Stimulated activated CD8-positive, alpha-beta memory T cell treated with anti-CD3 and anti-CD28 coated beads, Interleukin-4, amount 100 ng/mL, for 48 hours (primary cell): ENCODE results near the gene RNF14.

Experiments
- DNase-seq: peaks from one replicate; pipeline ENCODE4 v3.0.0-alpha.2; 2020

Gene RNF14

GRCh38 chr5:141948812-141949211 lies 20.1 kb upstream of the RNF14 start:
- DNase-seq: no peak

DNA sequence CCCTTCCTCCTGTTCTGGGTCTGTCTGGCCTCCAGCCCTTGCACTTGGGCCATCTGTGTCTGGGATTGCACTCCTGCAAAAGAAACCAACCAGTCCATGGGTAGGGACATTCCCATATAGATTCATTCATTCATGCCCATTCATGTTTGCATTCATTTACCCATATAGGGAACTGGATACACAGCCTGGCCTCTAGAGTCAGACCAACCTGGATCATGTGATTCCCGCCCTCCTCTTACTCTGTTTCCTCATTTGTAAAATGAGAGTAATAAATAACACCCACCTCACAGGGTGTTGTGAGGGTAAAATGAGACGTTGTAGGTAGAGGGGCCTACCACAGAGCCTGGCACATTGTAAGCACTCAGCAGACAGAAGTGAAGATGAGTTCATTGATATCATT lies 19.4 kb upstream of the RNF14 start:
- no peak for DNase-seq

DNA sequence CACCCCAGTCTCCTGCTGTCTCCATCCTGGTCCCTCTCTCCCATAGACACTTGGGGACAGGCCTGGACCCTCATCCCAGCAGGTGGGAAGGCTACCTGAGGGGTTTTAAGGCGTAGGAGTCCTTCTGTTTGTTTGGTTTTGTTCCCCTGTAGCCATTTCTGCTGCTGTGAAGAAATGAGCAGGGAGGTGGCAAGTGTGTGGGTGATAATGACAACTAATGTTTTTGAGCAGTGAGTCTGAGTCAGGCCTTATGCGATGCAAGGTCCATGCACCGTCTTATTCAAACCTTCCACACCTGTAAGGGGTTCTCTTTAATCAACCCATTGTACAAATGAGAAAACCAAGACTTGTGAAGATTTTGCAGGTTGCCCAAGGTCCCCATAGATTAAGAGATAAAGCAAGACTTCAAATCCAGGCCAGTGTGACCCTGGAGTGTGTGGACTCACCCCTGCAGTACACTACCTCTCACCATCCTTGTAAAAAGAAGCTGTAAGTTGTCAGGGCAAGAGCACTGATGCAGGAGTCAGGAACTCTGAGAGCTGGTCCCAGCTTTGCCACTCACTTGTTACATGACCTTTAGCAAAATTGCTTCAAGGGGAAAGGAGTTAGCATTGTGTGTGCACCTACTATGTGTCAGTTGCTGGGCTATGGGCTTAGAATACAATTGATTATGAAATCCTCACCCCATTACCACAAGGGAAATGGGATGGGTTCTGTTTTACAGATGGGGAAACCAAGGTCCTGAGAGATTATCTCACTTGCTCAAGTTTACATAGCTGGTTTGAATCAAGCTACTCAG lies 18.5 kb upstream of the RNF14 start:
- no peak for DNase-seq

DNA sequence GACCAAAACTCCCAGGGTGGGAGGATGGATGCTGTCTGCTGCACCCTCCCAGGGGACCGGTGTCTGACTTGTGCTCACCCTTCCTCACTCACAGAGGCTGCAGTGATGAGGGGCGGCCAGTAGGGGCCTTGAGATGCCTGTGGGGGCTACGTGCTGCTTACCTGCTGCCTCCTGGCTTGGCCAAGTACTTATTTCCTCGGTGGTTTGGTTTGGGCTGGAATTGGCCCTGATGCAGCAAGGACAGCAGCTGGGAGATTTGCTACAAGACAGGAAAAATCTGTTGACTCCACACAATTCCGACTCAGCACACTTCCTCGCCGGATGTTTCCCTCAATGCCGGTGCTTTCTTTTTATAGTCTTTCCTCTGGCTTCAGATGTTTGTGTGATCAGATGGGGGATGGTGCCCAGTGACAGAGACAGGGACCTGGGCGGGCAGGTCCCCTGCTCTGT lies 17.5 kb upstream of the RNF14 start:
- DNase-seq: peak; percentile 60

GRCh38 chr5:141952020-141952419 lies 16.9 kb upstream of the RNF14 start:
- no peak for DNase-seq

DNA sequence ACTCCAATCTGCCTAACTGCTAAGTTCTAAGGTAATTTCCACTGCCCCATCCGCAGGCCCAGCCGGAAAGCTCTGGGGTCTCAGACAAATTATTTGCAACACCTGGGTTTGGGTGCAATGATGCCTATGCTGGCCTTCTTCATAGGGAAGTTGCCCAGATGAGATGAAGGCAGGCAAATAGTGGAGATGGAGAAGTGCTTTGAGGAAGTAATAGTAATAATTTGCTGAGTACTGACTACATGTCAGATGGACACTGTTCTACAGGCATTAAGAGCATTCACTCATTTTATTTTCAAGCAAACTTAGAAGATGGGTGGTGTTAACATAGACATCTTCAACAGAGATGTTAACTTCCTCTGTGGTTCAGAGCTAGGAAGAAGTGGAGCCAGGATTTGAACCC lies 14.7 kb upstream of the RNF14 start:
- no peak for DNase-seq

- DNase-seq: no peak
Observed at GRCh38 chr5:141957367-141957996, 11.4 kb upstream of the RNF14 start.

DNA sequence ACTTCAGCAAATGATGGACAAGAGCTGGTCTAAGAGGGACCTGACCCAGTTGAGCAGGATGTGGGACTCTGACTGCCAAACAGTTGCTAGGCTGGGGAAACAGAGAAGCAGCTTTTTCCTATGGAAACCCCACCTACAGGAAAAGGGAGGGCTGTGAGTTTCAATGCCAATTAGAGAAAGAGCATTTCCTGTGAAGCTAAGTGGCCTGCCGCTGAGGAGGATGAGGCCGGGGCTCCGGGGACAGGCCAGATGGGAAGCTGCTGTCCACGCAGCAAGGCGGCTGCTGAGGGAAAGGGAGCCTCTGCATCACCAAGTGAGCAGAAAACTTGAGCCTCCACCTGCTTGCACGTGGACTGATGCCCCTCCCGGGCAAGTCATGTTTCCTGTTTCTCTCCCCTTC lies 10.8 kb upstream of the RNF14 start, which contains the start of gene PCDH12:
PCDH12 (minus strand) TSS at position 90 of the 400 bp plus-strand sequence. CDS start 351 bp downstream, outside the sequence.
- DNase-seq: no peak

DNA sequence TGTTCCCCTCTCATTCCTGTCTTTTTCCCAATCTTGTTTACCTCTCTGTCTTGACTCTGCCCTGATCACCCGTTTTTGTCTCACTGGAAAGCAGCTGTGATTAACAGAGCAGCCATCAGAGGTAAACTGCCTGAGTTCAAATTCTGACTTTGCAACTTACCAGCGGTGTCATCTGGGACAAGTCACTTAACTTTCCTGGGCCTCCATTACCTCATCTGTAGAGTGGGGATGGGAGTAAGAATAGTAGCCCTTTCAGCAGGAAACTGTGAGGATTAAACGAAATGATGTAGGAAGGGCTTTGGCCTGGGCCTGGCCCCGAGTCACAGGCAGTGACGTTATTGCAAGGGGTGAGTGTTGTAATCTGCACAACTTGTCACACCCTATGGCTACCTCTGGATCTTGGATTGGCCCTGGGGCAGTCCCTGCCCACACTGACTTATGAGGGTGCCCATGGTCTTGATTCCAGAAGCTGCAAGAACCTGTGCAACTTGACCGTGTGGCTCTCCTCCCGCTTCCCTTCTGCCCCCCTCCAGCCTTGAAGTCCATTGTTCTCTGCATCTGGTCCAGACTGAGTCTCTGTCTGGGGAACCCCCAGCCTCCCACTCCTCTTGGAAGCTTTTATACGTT lies 10.2 kb upstream of the RNF14 start:
- no peak for DNase-seq

DNA sequence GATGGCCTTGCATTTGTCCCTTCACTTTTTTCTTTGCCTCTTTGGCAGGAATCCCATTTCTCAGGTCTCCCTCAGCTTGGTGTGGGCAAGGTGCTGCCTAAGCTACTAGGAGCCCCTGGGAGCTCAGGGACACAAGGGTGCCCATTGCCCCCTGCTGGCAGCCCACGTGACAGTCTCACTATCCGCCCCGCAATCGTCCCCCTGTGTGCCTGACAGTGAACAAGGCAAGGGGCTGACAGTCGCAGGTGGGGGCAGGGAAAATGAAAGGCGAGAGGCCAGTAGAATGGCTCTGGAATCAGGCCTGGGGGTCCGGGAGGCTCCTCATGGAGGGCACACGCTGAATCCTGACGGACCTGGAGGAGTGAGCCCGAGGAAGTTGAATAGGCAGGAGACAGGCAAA lies 8.9 kb upstream of the RNF14 start:
- DNase-seq: peak; percentile 62

DNA sequence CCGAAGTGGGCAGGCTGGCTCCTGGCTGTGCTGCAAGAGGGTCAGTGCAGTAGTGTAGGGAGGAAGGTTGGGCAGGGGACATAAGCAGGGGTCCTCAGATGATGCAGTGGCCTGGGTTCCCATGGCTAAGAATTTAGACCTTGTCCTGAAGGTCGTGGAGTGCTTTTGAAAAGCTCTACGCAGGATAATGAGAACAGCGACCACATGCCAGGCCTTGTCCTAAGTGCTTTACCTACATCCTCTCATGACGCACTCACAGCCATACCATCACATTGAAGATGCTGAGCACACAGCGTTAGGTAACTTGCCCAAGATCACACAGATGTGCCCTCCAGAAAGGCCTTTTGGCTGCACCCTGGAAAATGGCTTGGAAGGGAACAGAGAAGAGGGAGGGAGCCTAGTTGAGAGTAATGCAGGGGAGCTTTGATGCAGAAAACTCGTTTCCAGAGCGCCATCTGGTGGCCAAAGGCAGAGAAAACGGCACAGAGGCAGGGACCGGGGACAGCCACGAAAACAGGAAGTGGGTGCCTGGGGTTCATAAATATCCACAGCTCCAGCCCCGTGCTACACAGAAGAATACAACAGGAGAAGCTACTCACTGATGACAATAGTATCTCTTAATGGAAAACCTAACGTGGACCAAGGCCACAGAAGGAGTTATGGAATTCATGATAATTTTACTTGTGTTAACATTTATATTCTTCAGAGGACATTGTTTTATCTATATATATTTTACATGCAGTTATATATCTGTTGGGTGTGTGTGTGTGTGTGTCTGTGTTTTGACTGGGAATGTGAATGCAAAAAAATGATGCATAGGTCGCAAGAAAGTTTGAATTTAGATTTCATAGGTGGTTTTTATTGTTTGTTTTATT lies 8.2 kb upstream of the RNF14 start:
- DNase-seq: peak; percentile 94

GRCh38 chr5:141961466-141961865 lies 7.4 kb upstream of the RNF14 start:
- DNase-seq: no peak

DNA sequence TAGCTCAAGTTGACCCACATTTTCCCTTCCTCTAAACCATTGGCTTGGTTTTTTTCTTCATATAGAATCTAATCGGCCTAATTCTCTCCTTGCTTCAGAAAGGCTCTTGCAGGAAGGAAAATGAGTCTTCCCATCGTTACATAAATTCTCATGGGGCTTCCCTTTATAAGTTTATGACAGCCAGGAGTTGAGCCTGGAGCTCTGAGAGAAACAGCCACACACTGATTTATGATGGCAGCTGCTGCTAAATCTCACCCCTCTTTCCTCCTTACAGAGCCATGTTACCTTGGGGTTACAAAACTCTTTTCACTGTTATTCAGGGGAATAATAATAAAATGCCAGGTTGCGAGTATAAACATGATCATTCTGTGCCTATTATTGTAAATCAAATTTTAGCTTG lies 5.2 kb upstream of the RNF14 start:
- DNase-seq: no peak

DNA sequence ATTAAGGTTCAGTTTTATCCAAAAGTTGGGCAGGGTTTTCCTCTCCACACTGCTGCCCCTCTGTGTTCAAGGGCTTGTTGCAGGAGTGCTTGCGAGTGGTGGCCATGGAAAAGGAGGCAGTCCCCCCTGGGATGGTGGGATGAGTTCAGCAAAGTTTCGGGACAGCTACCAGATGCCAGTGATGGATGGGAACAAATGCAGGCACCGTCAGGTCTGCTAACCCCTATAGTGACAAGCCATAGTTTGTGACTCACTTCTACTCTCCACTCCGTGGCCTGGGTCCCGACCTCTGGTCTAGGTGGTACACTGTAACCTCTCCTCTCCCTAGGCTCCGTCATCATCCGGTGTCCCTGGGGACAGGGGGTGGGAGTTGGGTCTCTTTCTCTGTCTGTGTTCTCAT lies 3.8 kb upstream of the RNF14 start:
- no peak for DNase-seq

- DNase-seq: no peak
Observed at GRCh38 chr5:141966275-141966962, 2.5 kb upstream of the RNF14 start.

DNA sequence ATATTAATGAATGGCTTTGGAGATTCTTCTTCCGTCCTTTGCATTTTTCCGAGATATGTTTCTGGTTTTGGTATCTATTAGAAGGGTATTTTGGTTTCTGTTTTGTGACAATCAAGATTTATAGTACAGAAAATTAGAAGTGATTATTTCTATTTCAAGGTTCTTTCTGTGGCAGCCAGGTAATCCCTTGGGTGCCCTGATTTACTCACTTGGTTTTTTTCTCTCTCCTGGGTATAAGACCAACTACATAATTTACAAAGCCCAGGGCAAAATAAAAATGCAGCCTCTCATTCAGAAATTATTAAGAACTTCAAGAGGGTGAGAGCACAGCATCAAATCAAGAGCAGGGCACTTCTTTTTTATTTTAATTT lies 2.0 kb upstream of the RNF14 start:
- no peak for DNase-seq

DNA sequence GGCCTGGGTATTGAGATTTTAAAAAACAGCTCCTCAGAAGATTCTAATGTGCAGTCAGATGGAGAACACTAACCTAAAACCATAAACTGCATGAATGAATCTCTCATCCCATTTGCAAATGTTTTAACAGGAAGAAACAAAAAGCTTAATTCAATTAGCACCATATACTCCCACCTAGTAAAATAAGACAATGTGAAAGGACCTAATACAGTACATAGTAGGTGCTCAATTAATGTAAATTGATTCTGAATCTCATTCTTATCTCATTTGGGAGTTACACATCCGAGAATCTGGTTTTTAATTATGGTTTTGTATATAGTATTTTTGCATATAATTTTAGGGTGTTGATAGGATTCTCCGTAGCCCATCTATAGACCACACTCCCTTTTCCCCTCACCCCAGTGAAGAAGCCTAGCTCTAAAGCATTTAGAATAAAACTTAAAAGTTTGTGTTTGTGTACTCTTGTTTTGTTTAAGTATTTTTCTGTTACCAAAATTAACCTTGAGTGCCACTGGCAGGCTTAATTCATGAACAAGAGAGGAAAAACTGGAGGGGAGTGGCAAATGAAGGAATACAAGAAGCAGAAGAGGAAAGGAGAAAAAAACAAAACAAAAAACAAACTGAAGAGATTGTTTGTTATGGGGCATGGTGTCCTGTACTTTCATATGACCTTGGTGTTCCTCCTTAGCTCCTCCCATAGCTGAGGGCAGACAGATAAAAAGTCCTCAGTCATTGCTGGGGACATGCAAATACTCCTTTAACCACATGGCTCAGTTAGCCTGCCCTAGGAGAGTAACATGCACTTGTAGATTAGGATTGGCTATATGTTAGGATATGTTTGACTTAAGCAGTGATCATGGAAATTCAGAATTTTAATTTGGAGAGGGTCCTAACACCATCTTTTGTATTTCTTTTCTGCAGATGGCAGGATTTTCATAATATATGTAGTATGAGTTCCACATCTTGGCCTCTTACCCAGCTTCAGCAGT lies 1.2 kb downstream of the RNF14 start:
- DNase-seq: no peak

DNA sequence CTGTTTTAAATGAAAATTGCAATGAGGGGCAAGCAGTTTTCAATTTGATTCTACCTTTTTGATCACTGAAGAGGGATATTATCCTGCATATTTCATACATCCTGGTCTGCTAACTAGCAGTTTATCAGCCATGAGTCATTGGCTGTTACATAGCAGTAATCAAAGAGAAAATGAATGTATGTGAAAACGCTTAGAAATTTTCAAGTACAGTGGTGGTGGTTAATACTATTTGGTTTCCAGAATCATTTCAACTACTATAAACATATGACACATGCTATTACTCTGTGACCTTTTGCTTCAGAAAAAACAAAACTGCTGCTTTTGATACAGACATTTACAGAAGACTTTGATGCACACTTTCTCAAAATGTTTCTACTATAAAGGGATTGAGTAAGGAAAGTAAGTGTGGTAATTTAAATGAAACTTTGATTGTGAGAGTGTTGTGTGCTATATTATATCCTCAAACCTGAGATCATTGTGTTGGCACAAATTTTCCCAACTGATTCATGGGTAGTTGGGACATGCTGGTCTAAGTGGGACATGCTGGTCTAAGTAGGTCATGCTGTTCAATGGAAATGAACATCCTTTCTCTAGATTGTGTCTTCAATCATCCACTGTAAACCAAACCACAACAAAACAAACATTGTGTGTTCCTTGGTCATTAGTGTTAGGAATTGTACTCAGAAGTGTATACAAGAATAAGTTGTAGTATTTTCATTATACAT lies 5.1 kb downstream of the RNF14 start:
- DNase-seq: no peak

GRCh38 chr5:141976176-141976575 lies 7.3 kb downstream of the RNF14 start:
- no peak for DNase-seq

GRCh38 chr5:141978389-141978788 lies 9.5 kb downstream of the RNF14 start:
- no peak for DNase-seq
